OCI-LY1 (cell line): ENCODE measurements around the gene AKT3.

Experiments used
- H2AFZ ChIP-seq: fragments of 200-600 bp; sonication (generic), shearing (Covaris generic); 2 replicates; pipeline ENCODE4 v1.6.0; 2014; ENCODE audit warnings: antibody characterized with exemption, mild to moderate bottlenecking, low read length
- H3F3A ChIP-seq: fragments of 200-600 bp; sonication (generic), shearing (Covaris generic); 2 replicates; pipeline ENCODE4 v1.6.0; 2014; ENCODE audit warnings: mild to moderate bottlenecking, antibody characterized with exemption, low read length, moderate library complexity; ENCODE audit not compliant: insufficient read depth
- H3K27ac ChIP-seq: fragments of 200-600 bp; sonication (generic); 2 replicates; pipeline ENCODE4 v1.5.1; 2014; ENCODE audit warnings: low read length, mixed run types, mild to moderate bottlenecking, low read depth; ENCODE audit not compliant: poor library complexity, severe bottlenecking
- H3K27me3 ChIP-seq: fragments of 200-600 bp; sonication (generic); 2 replicates; pipeline ENCODE4 v1.6.0; 2014; ENCODE audit warnings: antibody characterized with exemption, mild to moderate bottlenecking, low read length, moderate library complexity; ENCODE audit not compliant: insufficient read depth
- H3K36me3 ChIP-seq: fragments of 200-600 bp; sonication (generic); 2 replicates; pipeline ENCODE4 v1.6.1; 2014; ENCODE audit warnings: mild to moderate bottlenecking, antibody characterized with exemption, low read length, moderate library complexity, mixed read lengths; ENCODE audit not compliant: insufficient read depth
- H3K4me1 ChIP-seq: fragments of 200-600 bp; sonication (generic); 2 replicates; pipeline ENCODE4 v1.5.1; 2014; ENCODE audit warnings: mild to moderate bottlenecking, low read length, moderate library complexity; ENCODE audit not compliant: insufficient read depth, severe bottlenecking
- H3K4me2 ChIP-seq: fragments of 200-600 bp; sonication (generic), shearing (Covaris generic); 2 replicates; pipeline ENCODE4 v1.6.1; 2014; ENCODE audit warnings: low read length
- H3K4me3 ChIP-seq: fragments of 200-600 bp; sonication (generic); 2 replicates; pipeline ENCODE4 v1.5.1; 2014; ENCODE audit warnings: low read length, low read depth, mild to moderate bottlenecking, mixed read lengths; ENCODE audit not compliant: poor library complexity, severe bottlenecking
- H3K79me2 ChIP-seq: fragments of 200-600 bp; shearing (Covaris generic); 2 replicates; pipeline ENCODE4 v1.6.1; 2016; ENCODE audit warnings: mixed run types, low read length, mixed read lengths; ENCODE audit not compliant: insufficient read depth
- H3K9ac ChIP-seq: fragments of 200-600 bp; sonication (generic), shearing (Covaris generic); 2 replicates; pipeline ENCODE4 v1.6.1; 2014; ENCODE audit warnings: mild to moderate bottlenecking, low read length, mixed read lengths
- H3K9me2 ChIP-seq: fragments of 200-600 bp; sonication (generic), shearing (Covaris generic); 2 replicates; pipeline ENCODE4 v1.6.1; 2014; ENCODE audit warnings: low read depth, mild to moderate bottlenecking, low read length, mixed read lengths
- H3K9me3 ChIP-seq: fragments of 200-600 bp; shearing (Covaris generic); 2 replicates; pipeline ENCODE4 v1.6.1; 2014; ENCODE audit warnings: low read length, mixed read lengths
- H4K20me1 ChIP-seq: fragments of 200-600 bp; sonication (generic), shearing (Covaris generic); 2 replicates; pipeline ENCODE4 v1.6.0; 2016; ENCODE audit warnings: mild to moderate bottlenecking, low read length; ENCODE audit not compliant: insufficient read depth
- EZH2 ChIP-seq: fragments of 200-600 bp; sonication (generic), shearing (Covaris generic); IDR thresholded peaks from 2 replicates; pipeline ENCODE4 v1.8.0; 2017; ENCODE audit warnings: borderline replicate concordance, mixed run types, mild to moderate bottlenecking, antibody characterized with exemption, low read length, moderate library complexity, mixed read lengths
- TF ChIP-seq, protein P1 (sequence below): fragments of 200-600 bp; sonication (generic), shearing (Covaris generic); IDR thresholded peaks from 2 replicates; pipeline ENCODE4 v1.5.1; 2017; ENCODE audit warnings: mild to moderate bottlenecking, antibody characterized with exemption, low read length, moderate library complexity, mixed read lengths

The AKT3 gene

GRCh38 chr1:243799908-243800307 lies 50.1 kb downstream of the AKT3 start:
- no peaks in the 10 kb centered on the region for H4K20me1 ChIP-seq
- no peaks in the 10 kb centered on the region for H3K4me1 ChIP-seq
- H3K36me3 ChIP-seq, result no peaks in the 10 kb centered on the region
- H3F3A ChIP-seq, result no peaks in the 10 kb centered on the region
- no peak overlapping the region for H3K4me3 ChIP-seq
- no peaks in the 10 kb centered on the region for H3K79me2 ChIP-seq
- H3K9me2 ChIP-seq, result no peaks in the 10 kb centered on the region
- no peak overlapping the region for H3K4me2 ChIP-seq
- no peak overlapping the region for H3K9ac ChIP-seq
- H3K27me3 ChIP-seq, result no peaks in the 10 kb centered on the region
- no peaks in the 10 kb centered on the region for H3K9me3 ChIP-seq
- TF ChIP-seq, protein P1, sequence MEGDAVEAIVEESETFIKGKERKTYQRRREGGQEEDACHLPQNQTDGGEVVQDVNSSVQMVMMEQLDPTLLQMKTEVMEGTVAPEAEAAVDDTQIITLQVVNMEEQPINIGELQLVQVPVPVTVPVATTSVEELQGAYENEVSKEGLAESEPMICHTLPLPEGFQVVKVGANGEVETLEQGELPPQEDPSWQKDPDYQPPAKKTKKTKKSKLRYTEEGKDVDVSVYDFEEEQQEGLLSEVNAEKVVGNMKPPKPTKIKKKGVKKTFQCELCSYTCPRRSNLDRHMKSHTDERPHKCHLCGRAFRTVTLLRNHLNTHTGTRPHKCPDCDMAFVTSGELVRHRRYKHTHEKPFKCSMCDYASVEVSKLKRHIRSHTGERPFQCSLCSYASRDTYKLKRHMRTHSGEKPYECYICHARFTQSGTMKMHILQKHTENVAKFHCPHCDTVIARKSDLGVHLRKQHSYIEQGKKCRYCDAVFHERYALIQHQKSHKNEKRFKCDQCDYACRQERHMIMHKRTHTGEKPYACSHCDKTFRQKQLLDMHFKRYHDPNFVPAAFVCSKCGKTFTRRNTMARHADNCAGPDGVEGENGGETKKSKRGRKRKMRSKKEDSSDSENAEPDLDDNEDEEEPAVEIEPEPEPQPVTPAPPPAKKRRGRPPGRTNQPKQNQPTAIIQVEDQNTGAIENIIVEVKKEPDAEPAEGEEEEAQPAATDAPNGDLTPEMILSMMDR, result no peak
- TF ChIP-seq EZH2, result no peak
- H3K27ac ChIP-seq, result no peak overlapping the region
- no peak overlapping the region for H2AFZ ChIP-seq

DNA sequence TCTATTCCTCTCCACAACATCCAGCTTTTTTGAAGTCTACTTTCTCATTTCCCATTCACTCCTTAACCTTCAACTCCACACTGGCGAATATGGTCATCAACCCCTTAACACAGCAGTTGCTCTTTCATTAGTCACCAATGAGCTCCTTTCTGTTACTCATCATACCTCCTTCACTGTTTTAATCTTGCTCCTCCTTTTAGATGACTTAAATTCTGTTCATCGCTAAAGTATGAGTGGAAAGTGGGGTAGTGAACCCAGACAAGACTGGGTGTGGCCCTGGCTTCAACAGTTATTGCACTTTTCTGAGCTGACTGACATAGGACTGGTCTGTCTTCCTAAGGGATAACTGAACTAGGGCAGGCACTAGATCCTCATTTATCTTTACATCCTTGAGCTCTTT lies 51.3 kb downstream of the AKT3 start:
- Histone ChIP-seq H3K4me3 (no peak overlapping the region), H3K79me2 (no peaks in the 10 kb centered on the region), H3K9me3 (no peaks in the 10 kb centered on the region), H3K4me2 (no peak overlapping the region), H3K9ac (no peak overlapping the region), H3K9me2 (no peaks in the 10 kb centered on the region), H3K27ac (no peak overlapping the region), H4K20me1 (no peaks in the 10 kb centered on the region), H3K36me3 (no peaks in the 10 kb centered on the region), H3K4me1 (no peaks in the 10 kb centered on the region), H3K27me3 (no peaks in the 10 kb centered on the region), H2AFZ (no peak overlapping the region), H3F3A (no peaks in the 10 kb centered on the region)
- TF ChIP-seq EZH2, result no peak
- TF ChIP-seq, protein P1, result no peak

DNA sequence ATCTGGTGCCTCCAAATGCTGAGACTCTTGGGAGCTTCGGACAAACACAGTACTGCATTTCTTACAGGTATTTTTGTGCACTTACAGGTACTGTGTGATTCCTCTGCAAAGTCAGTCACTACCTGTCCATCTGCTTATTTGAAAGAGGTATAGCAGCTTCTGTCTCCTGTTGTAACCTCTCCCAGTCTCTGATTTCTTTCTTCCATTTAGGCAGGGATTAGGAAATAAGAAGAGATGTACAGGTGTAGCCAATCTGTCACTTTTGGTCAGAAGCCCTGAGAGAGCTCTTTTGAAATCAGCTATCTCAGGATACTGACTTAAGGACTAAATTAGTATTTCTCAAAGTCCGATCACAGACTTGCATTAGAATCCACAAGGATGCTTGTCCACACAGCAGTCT lies 54.0 kb downstream of the AKT3 start:
- Histone ChIP-seq H3K4me2 (no peak overlapping the region), H3K36me3 (no peaks in the 10 kb centered on the region), H3K27me3 (no peaks in the 10 kb centered on the region), H3K79me2 (no peaks in the 10 kb centered on the region), H3K9ac (no peak overlapping the region), H3K4me1 (no peaks in the 10 kb centered on the region), H4K20me1 (no peaks in the 10 kb centered on the region), H2AFZ (no peak overlapping the region), H3K27ac (no peak overlapping the region), H3F3A (no peaks in the 10 kb centered on the region), H3K9me2 (no peaks in the 10 kb centered on the region), H3K9me3 (no peaks in the 10 kb centered on the region), H3K4me3 (no peak overlapping the region)
- TF ChIP-seq EZH2, result no peak
- TF ChIP-seq, protein P1, result no peak
